ENCODE results near the gene FXN. TPM values are rescaled to one million over a fixed set of nuclear protein-coding genes. Genes with fewer than 3 reads are reported as not detected.

Gene FXN
- total and polyA plus RNA-seq, 4 donors: 4.7 to 41.7 (median 23.9) TPM

DNA sequence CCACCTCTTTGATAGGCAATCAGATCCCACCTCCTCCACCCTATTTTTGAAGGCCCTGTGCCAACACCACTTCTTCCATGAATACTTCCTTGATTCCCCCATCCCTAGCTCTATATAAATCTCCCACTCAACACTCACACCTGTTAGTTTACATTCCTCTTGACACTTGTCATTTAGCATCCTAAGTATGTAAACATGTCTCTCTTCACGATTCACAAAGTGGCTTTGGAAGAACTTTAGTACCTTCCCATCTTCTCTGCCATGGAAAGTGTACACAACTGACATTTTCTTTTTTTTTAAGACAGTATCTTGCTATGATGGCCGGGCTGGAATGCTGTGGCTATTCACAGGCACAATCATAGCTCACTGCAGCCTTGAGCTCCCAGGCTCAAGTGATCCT is 1.5 kb upstream of the FXN start:
- Histone ChIP-seq H3K4me1 (ENCODE audit: control insufficient read depth in 4 of 4, insufficient read depth in 4 of 4, low read length in 3 of 4) (peaks cover 0 to 14% (median 4%) of the 10 kb centered on the region in 4 donors), H3K36me3 (ENCODE audit: control insufficient read depth in 4 of 4, insufficient read depth in 3 of 4, low read depth in 1 of 4, low read length in 3 of 4) (peaks cover 0 to 2% (median 0%) of the 10 kb centered on the region in 4 donors), H3K27me3 (ENCODE audit: control insufficient read depth in 4 of 4, insufficient read depth in 4 of 4, low read length in 3 of 4) (no peaks in the 10 kb centered on the region), H3K9me3 (ENCODE audit: control insufficient read depth in 4 of 4, low read length in 3 of 4) (peaks cover 0 to 2% (median 0%) of the 10 kb centered on the region in 4 donors), H3K4me3 (ENCODE audit: low read depth in 1 of 3, low read length in 3 of 3) (no peak overlapping the region), H3K27ac (ENCODE audit: low read depth in 1 of 2, low read length in 2 of 2) (no peak overlapping the region), H3K9ac (ENCODE audit: low read depth in 1 of 2, low read length in 2 of 2) (no peak overlapping the region)
- no peak for DNase-seq (ENCODE audit: low spot score)
- no peak for TF ChIP-seq HNF4A (conservative IDR thresholded peaks at IDR 0.05)
- TF ChIP-seq, protein P1, sequence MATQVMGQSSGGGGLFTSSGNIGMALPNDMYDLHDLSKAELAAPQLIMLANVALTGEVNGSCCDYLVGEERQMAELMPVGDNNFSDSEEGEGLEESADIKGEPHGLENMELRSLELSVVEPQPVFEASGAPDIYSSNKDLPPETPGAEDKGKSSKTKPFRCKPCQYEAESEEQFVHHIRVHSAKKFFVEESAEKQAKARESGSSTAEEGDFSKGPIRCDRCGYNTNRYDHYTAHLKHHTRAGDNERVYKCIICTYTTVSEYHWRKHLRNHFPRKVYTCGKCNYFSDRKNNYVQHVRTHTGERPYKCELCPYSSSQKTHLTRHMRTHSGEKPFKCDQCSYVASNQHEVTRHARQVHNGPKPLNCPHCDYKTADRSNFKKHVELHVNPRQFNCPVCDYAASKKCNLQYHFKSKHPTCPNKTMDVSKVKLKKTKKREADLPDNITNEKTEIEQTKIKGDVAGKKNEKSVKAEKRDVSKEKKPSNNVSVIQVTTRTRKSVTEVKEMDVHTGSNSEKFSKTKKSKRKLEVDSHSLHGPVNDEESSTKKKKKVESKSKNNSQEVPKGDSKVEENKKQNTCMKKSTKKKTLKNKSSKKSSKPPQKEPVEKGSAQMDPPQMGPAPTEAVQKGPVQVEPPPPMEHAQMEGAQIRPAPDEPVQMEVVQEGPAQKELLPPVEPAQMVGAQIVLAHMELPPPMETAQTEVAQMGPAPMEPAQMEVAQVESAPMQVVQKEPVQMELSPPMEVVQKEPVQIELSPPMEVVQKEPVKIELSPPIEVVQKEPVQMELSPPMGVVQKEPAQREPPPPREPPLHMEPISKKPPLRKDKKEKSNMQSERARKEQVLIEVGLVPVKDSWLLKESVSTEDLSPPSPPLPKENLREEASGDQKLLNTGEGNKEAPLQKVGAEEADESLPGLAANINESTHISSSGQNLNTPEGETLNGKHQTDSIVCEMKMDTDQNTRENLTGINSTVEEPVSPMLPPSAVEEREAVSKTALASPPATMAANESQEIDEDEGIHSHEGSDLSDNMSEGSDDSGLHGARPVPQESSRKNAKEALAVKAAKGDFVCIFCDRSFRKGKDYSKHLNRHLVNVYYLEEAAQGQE (IDR thresholded peaks at IDR 0.05): no peak
- no peak for TF ChIP-seq FOXA2 (IDR thresholded peaks at IDR 0.05)
- no peak for TF ChIP-seq ZBTB33 (IDR thresholded peaks at IDR 0.05)
- no peak for TF ChIP-seq EGR1 (IDR thresholded peaks at IDR 0.05; ENCODE audit: low read depth in 2 of 2)
- TF ChIP-seq RXRA (IDR thresholded peaks at IDR 0.05): no peak
- TF ChIP-seq TAF1 (conservative IDR thresholded peaks at IDR 0.05): no peak
- no peak for TF ChIP-seq RAD21 (IDR thresholded peaks at IDR 0.05)
- no peak for TF ChIP-seq HNF4G (IDR thresholded peaks at IDR 0.05)
- TF ChIP-seq SP1 (IDR thresholded peaks at IDR 0.05): no peak
- TF ChIP-seq, protein P2, sequence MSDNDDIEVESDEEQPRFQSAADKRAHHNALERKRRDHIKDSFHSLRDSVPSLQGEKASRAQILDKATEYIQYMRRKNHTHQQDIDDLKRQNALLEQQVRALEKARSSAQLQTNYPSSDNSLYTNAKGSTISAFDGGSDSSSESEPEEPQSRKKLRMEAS (IDR thresholded peaks at IDR 0.05): no peak
- WGBS: 63% methylated on average over 2 of the region's 2 CpGs

GRCh38 chr9:69036309-69036708 is 757 bp downstream of the FXN start:
- peak overlapping the region; percentile 79 to 95 (median 93) for H3K4me3 ChIP-seq (ENCODE audit: low read depth in 1 of 3, low read length in 3 of 3)
- peak overlapping the region; percentile 78 to 85 for H3K9ac ChIP-seq (ENCODE audit: low read depth in 1 of 2, low read length in 2 of 2)
- H3K27me3 ChIP-seq (ENCODE audit: control insufficient read depth in 4 of 4, insufficient read depth in 4 of 4, low read length in 3 of 4): no peaks in the 10 kb centered on the region
- peak overlapping the region; percentile 82 to 93 for H3K27ac ChIP-seq (ENCODE audit: low read depth in 1 of 2, low read length in 2 of 2)
- TF ChIP-seq TAF1 (conservative IDR thresholded peaks at IDR 0.05): no peak
- TF ChIP-seq GABPA (IDR thresholded peaks at IDR 0.05 in 1 of 2, conservative IDR thresholded peaks at IDR 0.05 in 1 of 2): no peak
- no peak for TF ChIP-seq HNF4A (conservative IDR thresholded peaks at IDR 0.05)
- peak in 1 of 2 donors; percentile 13 for TF ChIP-seq RXRA (IDR thresholded peaks at IDR 0.05)
- no peak for TF ChIP-seq NR2F2 (IDR thresholded peaks at IDR 0.05)
- peak; percentile 39 for TF ChIP-seq YY1 (IDR thresholded peaks at IDR 0.05)
- TF ChIP-seq HNF4G (IDR thresholded peaks at IDR 0.05): no peak
- no peak for TF ChIP-seq RAD21 (IDR thresholded peaks at IDR 0.05)
- no peak for TF ChIP-seq SP1 (IDR thresholded peaks at IDR 0.05)
- no peak for TF ChIP-seq EGR1 (IDR thresholded peaks at IDR 0.05; ENCODE audit: low read depth in 2 of 2)
- no peak for TF ChIP-seq JUND (IDR thresholded peaks at IDR 0.05)
- TF ChIP-seq, protein P2 (IDR thresholded peaks at IDR 0.05): no peak
- TF ChIP-seq CTCF (IDR thresholded peaks at IDR 0.05; ENCODE audit: low read depth, low read length, missing input control): no peak
- no peak for TF ChIP-seq FOXA1 (IDR thresholded peaks at IDR 0.05)
- no peak for DNase-seq (ENCODE audit: low spot score)
- no peaks in the 10 kb centered on the region for H3K36me3 ChIP-seq (ENCODE audit: control insufficient read depth in 4 of 4, insufficient read depth in 3 of 4, low read depth in 1 of 4, low read length in 3 of 4)
- under 1% methylated on average over 14 of the region's 14 CpGs for WGBS
- peaks cover 2 to 20% (median 7%) of the 10 kb centered on the region in 4 donors for H3K4me1 ChIP-seq (ENCODE audit: control insufficient read depth in 4 of 4, insufficient read depth in 4 of 4, low read length in 3 of 4)
- H3K9me3 ChIP-seq (ENCODE audit: control insufficient read depth in 4 of 4, low read length in 3 of 4): no peaks in the 10 kb centered on the region
